ENCODE data around the gene TMEM91. TPM values are rescaled to one million over a fixed set of nuclear protein-coding genes. Genes with fewer than 3 reads are reported as not detected.

Gene TMEM91
- total RNA-seq: 9.3 and 9.4 TPM in 2 replicates

GRCh38 chr19:41376241-41376997 is at the start of gene TMEM91:
Gene TMEM91 (plus strand): TSS chr19:41376533. CDS start chr19:41378310, 1,777 bp downstream.

DNA sequence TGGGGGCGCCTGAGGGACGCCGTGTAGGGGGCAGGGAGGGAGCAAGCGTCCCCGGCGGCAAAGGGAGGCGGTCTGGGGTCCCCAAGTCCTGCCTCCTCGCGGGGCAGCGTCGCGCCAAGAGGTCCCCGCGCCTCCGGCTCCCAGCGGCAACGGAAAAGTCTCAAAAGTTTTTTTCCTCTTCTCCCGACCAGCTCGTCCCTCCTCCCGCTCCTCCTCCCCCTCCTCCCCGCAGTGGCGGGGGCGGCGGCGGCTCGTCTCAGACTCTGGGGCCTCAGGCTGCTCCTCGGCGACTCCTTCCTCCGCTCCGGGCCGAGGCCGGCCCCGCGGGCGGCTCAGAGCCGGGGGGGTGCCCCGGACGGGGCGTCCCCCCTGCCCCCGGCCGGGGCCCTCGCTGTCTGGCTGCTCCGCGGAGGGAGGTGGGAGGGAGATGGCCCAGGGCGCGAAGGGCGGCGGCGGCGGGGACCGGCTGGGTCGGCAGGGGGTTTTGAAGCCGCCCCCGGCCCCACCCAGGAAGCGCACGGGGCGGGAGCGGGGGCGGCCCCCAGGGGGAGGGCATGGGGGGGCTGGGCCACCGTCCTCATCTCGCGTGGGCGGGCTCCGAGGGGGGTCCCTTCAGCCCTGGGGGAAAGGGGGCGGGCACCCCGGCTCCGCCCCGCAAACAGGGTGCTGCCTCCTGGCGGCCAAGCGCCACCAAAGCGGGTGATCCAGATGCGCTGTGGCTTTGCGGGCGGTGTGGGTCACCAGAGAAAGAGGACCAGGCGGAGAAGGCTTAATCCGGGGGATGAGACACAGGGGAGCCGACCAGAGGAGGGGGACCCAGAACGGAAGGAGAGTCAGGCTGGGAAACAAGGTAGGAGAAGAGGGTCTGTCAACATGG is 22.6 kb upstream of the TMEM91 start, which contains the start of gene TGFB1:
TGFB1 (minus strand) TSS at position 457 of the 877 bp plus-strand sequence. CDS start 878 bp downstream, outside the sequence.

GRCh38 chr19:41363753-41364523 is 12.4 kb upstream of the TMEM91 start, which contains the start of gene B9D2:
Gene B9D2 (minus strand): TSS chr19:41364149. CDS start chr19:41363519, 630 bp downstream.

GRCh38 chr19:41397086-41398049 is 21.0 kb downstream of the TMEM91 start, which contains the start of the genes BCKDHA and EXOSC5:
Gene BCKDHA (plus strand): TSS chr19:41397818. CDS start chr19:41397828, 10 bp downstream.
Gene EXOSC5 (minus strand): TSS chr19:41397359. CDS start chr19:41397328, 31 bp downstream.

GRCh38 chr19:41426952-41427646 is 50.8 kb downstream of the TMEM91 start, which contains the start of gene B3GNT8:
Gene B3GNT8 (minus strand): TSS chr19:41427374. CDS start chr19:41426778, 596 bp downstream.

Other genes starting within 250 kb of the TMEM91 start
- 0.77 and 3.3 TPM in 2 replicates for gene CYP2S1, start 183.3 kb upstream of the TMEM91 start, total RNA-seq
- gene AXL, start 157.3 kb upstream of the TMEM91 start, total RNA-seq: 105 and 126 TPM in 2 replicates
- 48.0 and 54.5 TPM in 2 replicates for gene HNRNPUL1, start 112.2 kb upstream of the TMEM91 start, total RNA-seq
- gene CCDC97, start 66.4 kb upstream of the TMEM91 start, total RNA-seq: 7.9 and 9.3 TPM in 2 replicates
- 8.2 and 9.8 TPM in 2 replicates for gene TGFB1, start 22.6 kb upstream of the TMEM91 start, total RNA-seq
- gene B9D2, start 12.4 kb upstream of the TMEM91 start, total RNA-seq: 4.1 and 4.8 TPM in 2 replicates
- gene EXOSC5, start 20.8 kb downstream of the TMEM91 start, total RNA-seq: 7.3 and 7.9 TPM in 2 replicates
- gene BCKDHA, start 21.3 kb downstream of the TMEM91 start, total RNA-seq: 19.1 and 22.9 TPM in 2 replicates
- gene B3GNT8, start 50.8 kb downstream of the TMEM91 start, total RNA-seq: 3.2 and 5.2 TPM in 2 replicates
- 28.1 and 32.6 TPM in 2 replicates for gene DMAC2, start 63.4 kb downstream of the TMEM91 start, total RNA-seq
- not detected in 2 replicates for gene ERICH4, start 66.6 kb downstream of the TMEM91 start, total RNA-seq
- gene CEACAM21, start 199.6 kb downstream of the TMEM91 start, total RNA-seq: not detected in 2 replicates

Data from bronchial smooth muscle cell (primary cell).